T follicular helper cell (primary cell): ENCODE measurements around the gene FAM151B.
A peak's percentile ranks its signal among the peaks of the same experiment; 100 is the strongest.
"Not testable (repeated sequence)": the region's sequence is repeated elsewhere in the genome, so short reads cannot be mapped to it uniquely, and the experiment has no call there.

Experiments used
- DNase-seq: peaks from one replicate; pipeline ENCODE4 v3.0.0-alpha.2; 2020; ENCODE audit warnings: low read depth
- total RNA-seq, 2 experiments: gene quantifications; one replicate each; lab custom pipeline; 2026; lab: John Stamatoyannopoulos, UW

The FAM151B gene, protein sequence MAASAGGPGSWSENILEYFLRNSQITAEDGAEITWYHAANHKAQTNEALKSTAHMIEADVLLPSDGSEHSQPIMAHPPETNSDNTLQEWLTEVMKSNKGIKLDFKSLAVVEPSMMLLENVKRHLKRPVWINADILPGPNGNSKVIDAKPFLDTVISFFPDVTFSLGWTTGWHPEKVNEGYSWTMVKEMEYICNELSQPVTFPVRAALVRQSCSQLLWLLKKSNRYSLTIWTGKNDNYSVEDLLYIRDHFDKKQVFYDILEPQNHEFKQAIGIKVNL
- 0.54 to 0.70 reads per million in 2 experiments for total RNA-seq

DNA sequence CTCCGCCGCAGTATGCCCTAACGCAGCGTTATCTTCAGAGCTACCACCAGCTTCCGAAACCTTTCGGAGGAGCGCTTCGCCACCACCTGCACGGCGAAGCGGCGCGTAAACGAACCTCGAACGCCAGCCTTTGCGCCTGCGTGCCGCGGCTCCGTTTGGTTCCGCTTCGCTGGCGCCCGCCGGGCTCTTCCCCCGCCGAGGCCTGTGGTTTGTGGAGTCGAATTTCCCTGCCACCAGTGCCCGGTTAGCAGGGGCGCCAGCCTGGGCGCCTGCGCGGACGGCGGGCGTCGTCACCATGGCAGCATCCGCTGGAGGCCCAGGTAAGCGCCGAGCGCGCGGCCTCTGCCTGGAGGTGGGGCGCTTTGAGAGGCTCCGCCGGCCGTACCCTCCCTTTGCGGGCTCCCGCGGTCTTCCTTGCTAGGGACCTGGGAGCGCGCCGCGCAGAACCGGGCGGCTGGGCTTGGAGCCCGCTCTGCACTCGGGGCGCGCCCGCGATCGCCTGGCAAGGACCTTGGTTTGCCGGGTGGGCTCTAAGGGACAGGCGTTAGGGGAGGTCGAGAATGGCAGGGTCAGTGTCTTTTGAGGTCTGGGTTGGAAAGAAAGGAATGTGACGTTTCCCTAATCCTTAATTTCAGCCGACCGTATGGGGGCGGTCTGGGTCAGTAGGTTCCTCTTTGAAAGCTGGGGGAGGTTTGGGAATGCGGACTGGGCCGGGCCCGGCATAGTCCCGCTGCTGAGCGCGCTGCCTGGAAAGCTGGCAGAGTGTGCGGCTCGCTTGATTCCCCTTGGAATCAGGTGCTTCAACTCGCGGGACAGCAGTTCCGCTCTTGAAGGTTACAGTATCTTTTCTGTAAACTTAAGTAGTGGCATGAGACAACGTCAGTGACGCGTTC lies at the start of gene FAM151B:
Gene FAM151B (plus strand): TSS at position 272 of the 893 bp plus-strand sequence. CDS start 24 bp downstream, at position 296.
- DNase-seq: peak; percentile 65

DNA sequence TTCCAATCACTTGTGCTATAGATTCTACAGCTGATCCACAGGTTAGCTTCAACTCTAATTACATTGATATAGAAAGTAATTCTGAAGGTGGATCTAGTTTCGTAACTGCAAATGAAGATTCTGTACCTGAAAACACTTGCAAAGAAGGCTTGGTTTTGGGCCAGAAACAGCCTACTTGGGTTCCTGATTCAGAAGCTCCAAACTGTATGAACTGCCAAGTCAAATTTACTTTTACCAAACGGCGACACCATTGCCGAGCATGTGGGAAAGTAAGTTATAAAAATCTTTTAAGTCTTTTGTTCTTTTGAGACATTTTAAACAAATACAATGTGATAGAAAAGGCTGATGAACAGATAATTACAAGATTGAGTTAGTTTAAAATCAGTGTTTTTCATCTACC lies 49.2 kb upstream of the FAM151B start:
- no peak for DNase-seq

DNA sequence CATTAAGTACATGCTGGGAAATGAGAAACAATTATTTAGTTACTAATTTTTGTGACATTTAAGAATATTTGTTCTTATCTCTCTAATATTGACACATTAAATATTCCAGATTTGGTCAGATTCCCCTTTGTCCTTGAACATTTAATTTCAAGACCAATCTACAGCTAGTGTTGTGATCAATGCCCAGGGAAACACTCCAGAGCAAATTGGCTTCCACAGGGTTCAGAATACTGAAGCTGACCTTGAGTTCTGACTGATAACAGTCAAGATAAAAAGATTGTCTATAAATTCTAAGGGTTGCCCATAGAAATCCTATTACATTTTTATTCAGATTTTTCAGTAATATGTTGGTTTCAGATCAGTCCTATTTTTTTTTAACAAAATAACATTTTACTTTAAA lies 48.7 kb upstream of the FAM151B start:
- DNase-seq: no peak

DNA sequence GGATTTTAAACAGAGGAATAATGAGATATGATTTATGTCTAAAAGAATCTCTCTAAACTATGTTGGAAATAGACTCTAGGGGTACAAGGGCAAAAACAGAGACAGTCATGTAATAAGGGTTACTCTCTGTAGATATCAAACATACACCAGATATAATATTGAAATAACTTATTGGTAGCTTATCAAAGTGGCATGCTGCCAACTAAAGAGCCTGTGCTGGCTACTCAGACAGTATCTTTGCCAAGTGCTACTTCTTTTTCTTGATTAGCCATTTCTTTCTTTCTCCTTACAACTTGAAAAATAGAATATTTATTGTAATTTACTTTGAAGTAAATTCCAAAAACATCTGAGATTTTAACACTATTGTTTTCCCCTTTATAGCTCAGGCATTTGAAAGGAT lies 45.2 kb upstream of the FAM151B start:
- DNase-seq: no peak

DNA sequence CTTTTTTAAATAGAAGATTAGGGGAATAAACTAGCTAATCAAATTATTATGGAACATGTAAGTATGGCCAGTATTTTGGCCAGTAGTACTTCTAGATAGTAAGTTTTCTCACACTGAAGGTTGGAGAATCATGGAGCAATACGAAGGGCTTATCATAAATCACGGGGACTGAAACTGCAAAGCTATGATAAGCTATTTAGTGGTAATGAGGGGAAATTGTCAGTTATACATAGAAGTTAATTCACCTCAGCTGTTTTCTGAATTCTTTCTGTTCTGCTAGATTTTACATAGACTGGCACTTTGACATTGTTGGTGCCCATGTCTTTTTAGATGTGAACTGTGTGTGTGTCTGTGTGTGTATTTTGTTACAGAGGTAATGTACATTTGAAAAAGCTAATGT lies 34.5 kb upstream of the FAM151B start:
- no peak for DNase-seq

DNA sequence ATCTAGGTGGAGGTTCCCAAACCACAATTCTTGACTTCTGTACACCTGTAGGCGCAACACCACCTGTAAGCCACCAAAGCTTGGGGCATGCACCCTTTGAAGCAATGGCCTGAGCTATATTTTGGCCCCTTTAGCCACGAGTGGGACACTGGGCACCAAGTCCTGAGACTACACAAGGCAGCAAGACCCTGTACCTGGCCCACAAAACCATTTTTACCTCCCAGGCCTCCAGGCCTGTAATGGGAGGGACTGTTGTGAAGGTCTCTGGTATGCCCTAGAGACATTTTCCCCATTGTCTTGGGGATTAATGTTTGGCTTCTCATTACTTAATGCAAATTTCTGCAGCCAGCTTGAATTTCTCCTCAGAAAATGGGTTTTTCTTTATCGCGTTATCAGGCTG lies 24.6 kb upstream of the FAM151B start:
- no peak for DNase-seq

DNA sequence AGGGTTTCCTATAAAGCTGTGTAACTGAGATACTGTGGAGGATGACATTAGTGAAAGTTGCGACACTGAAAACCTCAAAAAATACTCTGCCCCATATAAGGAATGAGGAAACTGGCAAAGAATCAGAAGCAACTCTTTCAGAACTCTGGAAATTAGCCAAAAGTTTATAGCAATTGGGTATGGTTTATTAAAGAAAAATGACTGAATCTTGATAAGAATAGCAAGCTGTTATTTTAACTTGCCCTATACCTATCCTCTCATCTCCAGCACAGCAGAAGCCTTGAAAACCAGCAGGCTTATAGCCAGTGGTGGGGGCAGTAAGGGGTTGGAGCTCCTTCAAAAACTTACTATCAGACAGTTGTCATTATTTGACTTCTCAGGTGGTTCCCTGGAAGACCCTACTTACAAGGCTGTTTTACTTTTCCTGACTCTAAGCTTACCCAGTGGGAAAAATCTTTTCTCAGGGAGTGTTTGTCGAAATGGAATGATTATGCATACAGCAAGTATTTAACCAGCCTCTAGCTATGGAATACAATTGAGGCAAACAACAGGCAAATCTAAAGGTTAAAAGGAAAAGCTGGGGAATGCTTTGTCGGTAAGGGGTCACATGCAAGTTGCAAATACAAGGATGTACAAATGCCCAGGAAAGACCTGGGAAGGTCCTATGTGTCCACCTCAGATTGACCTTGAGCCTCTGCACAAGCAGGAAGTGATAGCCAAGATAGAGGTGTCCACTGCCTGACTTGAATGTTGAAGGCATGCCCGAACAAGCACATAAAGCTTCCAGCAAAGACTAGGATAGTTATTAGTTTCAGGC lies 21.0 kb upstream of the FAM151B start:
- DNase-seq: no peak

DNA sequence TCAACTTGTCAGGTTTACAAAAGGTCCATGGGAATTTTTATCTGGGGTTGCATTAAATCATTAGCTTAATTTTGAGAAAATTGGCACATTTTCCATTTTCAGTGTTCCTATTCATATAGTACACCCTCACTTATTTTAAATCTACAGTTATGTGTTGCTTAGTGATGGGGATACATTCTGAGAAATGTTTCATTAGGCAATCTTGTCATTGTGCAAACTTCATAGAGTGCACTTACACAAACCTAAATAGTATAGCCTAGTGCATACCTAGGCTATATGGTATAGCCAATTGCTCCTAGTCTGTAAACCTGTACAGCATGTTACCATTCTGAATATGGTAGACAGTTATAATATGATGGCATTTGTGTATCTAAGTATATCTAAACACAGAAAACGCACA lies 19.8 kb upstream of the FAM151B start:
- no peak for DNase-seq

DNA sequence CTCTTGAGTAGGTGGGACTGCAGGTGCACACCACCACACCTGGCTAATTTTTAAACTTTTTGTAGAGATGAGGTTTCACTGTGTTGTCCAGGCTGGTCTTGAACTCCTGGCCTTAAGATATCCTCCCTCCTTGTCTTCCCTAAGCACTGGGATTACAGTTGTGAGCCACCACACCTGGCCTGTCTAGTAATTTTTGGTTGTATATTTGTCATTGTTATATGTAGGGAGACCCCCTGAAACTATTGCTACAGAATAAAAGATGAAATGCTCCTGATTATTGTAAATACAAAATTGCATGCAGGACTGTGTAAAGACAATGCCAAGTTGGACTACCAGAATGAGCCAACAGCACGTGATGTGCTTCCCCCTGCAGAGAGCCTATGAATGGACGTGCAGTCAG lies 17.3 kb upstream of the FAM151B start:
- DNase-seq: not testable (repeated sequence)

DNA sequence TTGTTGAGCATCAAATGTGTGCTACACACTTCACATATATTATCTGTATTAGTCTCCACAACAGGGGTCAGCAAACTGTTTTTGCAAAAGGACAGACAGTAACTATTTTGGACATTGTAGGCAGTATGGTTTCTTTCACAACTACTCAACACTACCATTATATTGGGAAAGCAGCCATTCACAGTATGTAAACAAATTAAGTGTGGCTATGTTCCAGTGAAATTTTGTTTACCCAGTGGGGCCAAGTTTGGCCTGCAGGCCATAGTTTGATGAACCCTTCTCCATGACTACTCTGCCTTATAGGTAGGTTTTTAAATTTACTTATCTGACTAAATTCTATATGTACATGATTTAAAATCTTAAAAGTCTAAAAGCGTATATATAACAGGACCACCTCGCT lies 13.0 kb upstream of the FAM151B start:
- no peak for DNase-seq

DNA sequence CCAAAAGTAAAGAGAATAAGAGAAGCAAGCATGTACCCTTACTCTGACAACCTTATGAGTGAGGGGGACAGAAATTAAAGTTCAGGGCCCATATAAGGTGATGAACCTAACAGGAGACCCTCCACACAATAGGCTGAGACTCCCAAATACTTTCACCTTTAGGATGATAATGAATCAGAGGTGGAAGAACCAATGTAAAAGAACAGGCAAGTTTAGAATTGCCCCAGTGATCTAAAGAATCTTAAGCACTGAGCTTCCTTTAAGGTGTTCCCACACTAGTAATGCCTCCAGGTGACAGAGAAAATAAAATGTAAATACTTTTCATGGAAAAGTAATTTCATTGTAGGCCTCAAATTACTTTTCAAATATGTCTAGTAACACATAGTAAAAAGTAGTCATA lies 8.2 kb upstream of the FAM151B start:
- DNase-seq: no peak

DNA sequence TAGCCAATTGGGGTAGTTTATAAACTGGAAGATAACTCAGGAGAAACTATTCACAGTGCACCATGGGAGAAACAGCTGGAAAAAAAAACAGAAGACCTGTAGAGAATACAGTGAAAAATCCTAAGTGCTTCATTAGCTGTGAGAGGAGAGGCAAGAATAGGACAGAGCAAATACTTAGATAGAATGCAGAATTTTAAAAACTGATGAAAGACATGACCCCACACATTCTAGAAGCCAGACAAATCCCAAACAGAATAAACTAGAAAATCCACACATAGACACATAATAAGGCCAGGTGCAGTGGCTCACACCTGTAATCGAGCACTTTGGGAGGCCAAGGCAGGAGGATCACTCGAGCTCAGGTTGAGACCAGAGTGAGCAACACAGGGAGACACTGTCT lies 7.5 kb upstream of the FAM151B start:
- DNase-seq: no peak

DNA sequence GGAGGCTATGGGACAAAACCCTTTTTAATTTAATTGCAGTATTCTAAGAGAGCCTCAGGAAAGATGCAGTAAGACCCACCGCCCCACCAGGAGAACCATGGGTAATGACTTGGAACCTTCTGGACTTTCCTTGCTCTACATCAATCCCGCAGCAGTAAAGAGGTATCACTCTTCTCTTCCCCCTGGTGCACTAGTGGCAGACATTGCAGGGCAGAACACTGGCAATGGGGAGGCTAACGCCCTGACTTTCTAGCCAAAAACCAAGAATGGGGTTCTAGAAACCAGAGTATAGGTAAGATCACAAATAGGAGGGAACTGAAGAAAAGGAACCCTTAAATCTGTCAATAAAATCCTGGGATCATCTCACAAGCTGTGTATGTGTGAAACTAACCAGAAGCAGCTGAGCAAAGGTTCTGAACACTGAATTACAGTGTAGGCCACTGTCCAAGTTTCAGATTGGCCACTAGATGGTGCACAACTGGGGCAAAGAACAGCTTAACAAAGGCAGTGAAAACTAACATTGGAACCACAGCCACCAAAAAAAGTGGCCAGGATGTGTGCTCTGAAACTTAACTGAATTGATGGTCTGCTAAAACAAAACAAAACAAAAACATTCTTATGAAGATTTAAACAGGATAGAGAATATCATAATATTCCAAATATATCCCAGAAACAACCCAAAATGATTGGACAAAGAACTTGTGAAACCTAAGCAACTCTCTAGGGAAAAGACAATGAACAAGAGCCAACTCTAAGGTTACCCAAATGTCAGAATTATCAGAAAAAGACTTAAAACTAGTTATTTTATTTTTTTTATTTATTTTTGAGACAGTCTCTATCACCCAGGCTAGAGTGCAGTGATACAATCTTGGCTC lies 6.6 kb upstream of the FAM151B start:
- peak; percentile 3 for DNase-seq

DNA sequence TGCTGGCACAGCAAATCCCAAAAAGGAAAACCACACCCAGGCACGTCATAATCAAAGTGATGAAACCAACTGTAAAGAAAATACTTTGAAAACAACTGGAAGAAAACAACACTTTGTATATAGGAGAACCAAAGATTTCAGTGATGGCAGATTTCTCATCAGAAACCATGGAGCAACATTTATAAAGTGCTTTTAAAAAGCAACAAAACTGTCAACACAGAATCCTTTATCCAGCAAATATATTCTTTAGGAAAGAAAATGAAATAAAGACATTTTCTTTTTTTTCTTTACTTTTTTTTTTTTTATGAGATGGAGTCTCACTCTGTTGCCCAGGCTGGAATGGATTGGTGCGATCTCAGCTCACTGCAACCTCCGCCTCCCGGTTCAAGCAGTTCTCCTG lies 5.3 kb upstream of the FAM151B start:
- no peak for DNase-seq

DNA sequence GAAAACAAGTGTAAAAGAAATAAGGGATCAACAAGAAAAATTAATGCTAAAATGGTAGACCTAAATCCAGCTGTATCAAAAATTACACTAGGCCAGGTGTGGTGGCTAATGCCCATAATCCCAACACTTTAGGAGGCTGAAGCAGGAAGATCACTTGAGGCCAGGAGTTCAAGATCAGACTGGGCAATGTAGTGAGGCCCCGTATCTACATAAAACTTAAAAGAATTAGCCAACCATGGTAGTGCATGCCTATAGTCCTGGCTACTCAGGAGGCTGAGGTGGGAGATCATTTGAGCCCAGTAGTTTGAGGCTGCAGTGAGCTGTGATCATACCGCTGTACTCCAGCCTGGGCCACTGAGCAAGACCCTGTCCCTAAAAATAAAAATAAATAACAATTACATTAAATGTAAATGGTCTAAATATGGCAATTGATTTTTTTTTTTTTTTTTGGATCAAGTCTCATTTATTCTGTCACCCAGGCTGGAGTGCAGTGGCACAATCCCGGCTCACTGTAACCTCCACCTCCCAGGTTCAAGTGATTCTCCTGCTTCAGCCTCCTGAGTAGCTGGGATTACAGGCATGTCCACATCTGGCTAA lies 4.2 kb upstream of the FAM151B start:
- DNase-seq: no peak

DNA sequence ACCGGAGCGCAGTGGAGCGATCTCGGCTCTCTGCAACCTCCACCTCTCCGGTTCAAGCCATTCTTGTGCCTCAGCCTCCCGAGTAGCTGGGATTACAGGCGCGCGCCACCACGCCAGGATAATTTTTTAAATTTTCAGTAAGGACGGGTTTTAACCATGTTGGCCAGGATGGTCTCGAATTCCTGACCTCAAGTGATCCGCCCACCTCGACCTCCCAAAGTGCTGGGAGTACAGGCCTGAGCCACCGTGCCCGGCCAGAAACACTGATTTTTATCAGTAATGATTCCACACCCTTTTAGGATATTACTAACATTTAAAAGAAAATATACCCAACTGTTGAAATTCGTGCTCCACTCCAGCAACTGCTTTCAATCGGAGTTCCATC lies 464 bp upstream of the FAM151B start:
- DNase-seq: no peak

DNA sequence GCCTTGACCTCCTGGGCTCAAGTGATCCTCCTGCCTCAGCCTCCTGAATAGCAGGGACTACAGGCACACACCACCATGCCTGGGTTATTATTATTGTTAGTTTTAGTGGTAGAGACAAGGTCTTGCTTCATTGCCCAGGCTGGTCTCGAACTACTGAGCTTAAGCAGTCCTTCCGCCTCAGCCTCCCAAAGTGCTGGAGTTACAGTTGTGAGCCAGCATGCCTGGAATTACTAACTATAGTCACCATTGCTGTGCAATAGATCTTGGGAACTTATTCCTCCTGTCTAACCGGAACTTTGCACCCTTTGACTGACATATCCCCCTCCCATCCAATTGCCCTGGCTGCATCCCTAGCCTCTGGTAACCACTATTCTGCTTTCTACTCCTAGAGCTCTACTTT lies 3.4 kb downstream of the FAM151B start:
- DNase-seq: no peak

DNA sequence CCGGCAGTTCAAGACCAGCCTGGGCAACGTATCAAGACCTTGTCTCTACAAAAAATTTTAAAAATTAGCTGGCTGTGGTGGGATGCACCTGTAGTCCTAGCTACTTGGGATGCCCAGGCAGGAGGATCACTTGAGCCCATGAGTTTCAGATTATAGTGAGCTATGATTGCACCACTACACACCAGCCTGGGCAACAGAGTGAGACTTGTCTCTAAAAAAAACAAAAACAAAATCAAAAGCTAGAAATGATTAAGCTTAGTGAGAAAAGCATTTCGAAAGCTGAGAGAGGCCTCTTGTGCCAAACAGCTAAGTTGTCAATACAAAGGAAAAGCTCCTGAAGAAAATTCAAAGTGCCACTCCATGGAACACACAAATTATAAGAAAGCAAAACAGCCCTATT lies 4.8 kb downstream of the FAM151B start:
- no peak for DNase-seq

DNA sequence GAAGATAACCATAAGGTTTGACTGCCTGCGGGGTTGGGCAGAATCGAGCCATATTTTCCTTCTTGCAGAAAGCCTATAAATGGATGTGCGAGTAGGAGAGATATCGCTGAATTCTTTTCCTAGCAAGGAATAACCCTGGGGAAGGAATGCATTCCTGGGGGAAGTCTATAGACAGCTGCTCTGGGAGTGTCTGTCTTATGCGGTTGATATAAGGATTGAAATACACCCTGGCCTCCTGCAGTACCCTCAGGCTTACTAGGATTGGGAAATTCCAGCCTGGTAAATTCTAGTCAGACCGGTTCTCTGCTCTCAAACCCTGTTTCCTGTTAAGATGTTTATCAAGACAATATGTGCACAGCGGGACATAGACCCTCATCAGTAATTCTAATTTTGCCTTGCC lies 5.5 kb downstream of the FAM151B start:
- DNase-seq: not testable (repeated sequence)

DNA sequence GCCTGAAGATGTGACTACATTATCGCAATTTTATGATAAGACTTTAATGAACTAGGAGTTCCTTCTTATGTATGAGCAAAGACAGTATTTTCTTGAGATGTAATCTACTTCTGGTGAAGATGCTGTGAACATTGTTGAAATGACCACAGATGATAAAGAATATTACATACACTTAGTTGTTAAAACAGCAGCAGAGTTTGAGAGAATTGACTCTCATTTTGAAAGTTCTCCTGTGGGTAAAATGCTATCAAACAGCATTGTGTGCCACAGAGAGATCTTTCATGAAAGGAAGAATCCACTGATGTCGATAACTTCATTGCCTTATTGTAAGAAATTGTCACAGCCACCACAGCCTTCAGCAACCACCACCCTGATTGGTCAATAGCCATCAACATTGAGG lies 8.0 kb downstream of the FAM151B start:
- DNase-seq: no peak

DNA sequence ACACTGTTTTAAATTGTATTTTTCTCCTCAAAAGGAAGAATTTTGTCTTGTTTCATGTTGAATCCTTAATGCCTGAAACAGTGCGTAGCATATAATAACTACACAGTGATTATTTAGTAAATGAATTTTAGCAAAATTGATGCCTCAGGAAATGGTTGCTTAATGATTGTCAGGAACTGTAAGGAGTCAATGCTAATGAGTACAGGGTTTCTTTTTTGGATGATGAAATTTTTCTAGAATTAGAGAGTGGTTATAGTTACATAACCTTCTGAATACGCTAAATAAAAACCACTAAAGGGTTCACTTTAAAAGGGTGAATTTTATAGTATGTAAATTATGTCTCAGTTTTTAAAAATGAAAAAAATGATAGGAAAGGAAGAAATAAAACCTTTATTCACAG lies 14.9 kb downstream of the FAM151B start:
- no peak for DNase-seq
